AG09309 (cell line): ENCODE data around the gene TUBGCP2.

Experiments
- DNase-seq: peaks from one replicate; pipeline ENCODE4 v3.0.0-alpha.2; 2010; ENCODE audit warnings: low read depth
- H3K4me3 ChIP-seq: 2 replicates; pipeline ENCODE4 v1.5.1; 2011; ENCODE audit warnings: mild to moderate bottlenecking, low read depth, low read length, moderate library complexity; ENCODE audit not compliant: control insufficient read depth
- CTCF ChIP-seq: IDR thresholded peaks from 2 replicates; pipeline ENCODE4 v1.5.1; 2011; ENCODE audit warnings: mild to moderate bottlenecking, low read depth, low read length, inconsistent platforms; ENCODE audit not compliant: insufficient read depth, control insufficient read depth; ENCODE audit errors: missing control alignments

Gene TUBGCP2

GRCh38 chr10:133315847-133316246, 7.2 kb upstream of the TUBGCP2 start:
- DNase-seq, result no peak
- no peak overlapping the region for H3K4me3 ChIP-seq
- no peak for TF ChIP-seq CTCF

- TF ChIP-seq CTCF, result no peak
- DNase-seq, result no peak
- H3K4me3 ChIP-seq, result no peak overlapping the region
Measured at GRCh38 chr10:133314911-133315310, 6.2 kb upstream of the TUBGCP2 start.

- DNase-seq, result no peak
- TF ChIP-seq CTCF, result no peak
- H3K4me3 ChIP-seq, result no peak overlapping the region
Measured at GRCh38 chr10:133313192-133313591, 4.5 kb upstream of the TUBGCP2 start.

- DNase-seq, result no peak
- no peak overlapping the region for H3K4me3 ChIP-seq
- TF ChIP-seq CTCF, result no peak
Measured at GRCh38 chr10:133312769-133313145, 4.1 kb upstream of the TUBGCP2 start.

- TF ChIP-seq CTCF, result no peak
- no peak for DNase-seq
- H3K4me3 ChIP-seq, result no peak overlapping the region
Measured at GRCh38 chr10:133312016-133312768, 3.5 kb upstream of the TUBGCP2 start.

GRCh38 chr10:133311570-133311969, 2.9 kb upstream of the TUBGCP2 start:
- no peak for DNase-seq
- no peak for TF ChIP-seq CTCF
- H3K4me3 ChIP-seq, result no peak overlapping the region
